Esophagus squamous epithelium (tissue), 5 donors: Measurements from ENCODE around the gene GZMB. TPM values are rescaled to one million over a fixed set of nuclear protein-coding genes. Genes with fewer than 3 reads are reported as not detected.
"Not testable (repeated sequence)": the region's sequence is repeated elsewhere in the genome, so short reads cannot be mapped to it uniquely, and the experiment has no call there.

Experiments
- DNase-seq: peaks from one replicate; lab custom pipeline; 2025; lab: John Stamatoyannopoulos, UW
- H3K27ac ChIP-seq, 4 donors: fragments of 200-600 bp; sonication (generic); one replicate each; pipeline ENCODE4 v1.5.1; 2016 to 2019; ENCODE audit warnings: mild to moderate bottlenecking in 1 of 4
- H3K27me3 ChIP-seq, 4 donors: fragments of 200-600 bp; sonication (generic); 1 replicate in 3 of 4; 2 replicates in 1 of 4; pipeline versions ENCODE4 v1.5.1 to v1.6.0; 2017 to 2021; ENCODE audit warnings: antibody characterized with exemption in 1 of 4
- H3K36me3 ChIP-seq, 3 donors: fragments of 200-600 bp; sonication (generic); one replicate each; pipeline ENCODE4 v1.5.1; 2016 to 2019
- H3K4me1 ChIP-seq, 3 donors: fragments of 200-600 bp; sonication (generic); one replicate each; pipeline ENCODE4 v1.5.1; 2017 to 2019
- H3K4me3 ChIP-seq, 4 donors: fragments of 200-600 bp; sonication (generic); 1 replicate in 3 of 4; 2 replicates in 1 of 4; pipeline ENCODE4 v1.5.1; 2016 to 2019; ENCODE audit warnings: mild to moderate bottlenecking in 2 of 4, moderate library complexity in 1 of 4
- H3K9me3 ChIP-seq, 3 donors: fragments of 200-600 bp; sonication (generic); one replicate each; pipeline ENCODE4 v1.5.1; 2016 to 2019
- POLR2A ChIP-seq, 4 donors: fragments of 450-650 bp; IDR thresholded peaks; one replicate each; pipeline ENCODE4 v1.6.1; 2017; ENCODE audit warnings: antibody characterized with exemption in 4 of 4, mild to moderate bottlenecking in 4 of 4, moderate library complexity in 3 of 4
- WGBS, 2 donors: methylation state at CpG; one replicate each; pipeline ENCODE4 v1.1.5; 2018; 5-methylcytosine and 5-hydroxymethylcytosine counted together
- intact Hi-C: fragments of 100-400 bp; cut with DNase I; formaldehyde crosslinking; loops from one replicate; pipeline ENCODE4 v1.15.0; 2022
- total RNA-seq, 4 donors: library from RNA; depleted of rRNA; stranded (reverse); fragments of >200 nt; gene quantifications; one replicate each; pipeline ENCODE4 v1.1.0, GENCODE V29; 2016
- TF ChIP-seq, protein P1 (sequence below), 6 experiments: fragments of 450-650 bp in 4 of 6; fragments of 200-600 bp in 2 of 6; sonication (generic) in 2 of 6; IDR thresholded peaks; one replicate each; pipeline ENCODE4 v1.5.1; 2016 to 2019; ENCODE audit warnings: antibody characterized with exemption in 6 of 6, mild to moderate bottlenecking in 4 of 6, moderate library complexity in 4 of 6
- donor health status: DM: yes; HTN: yes; CAD: no.

The GZMB gene
- total RNA-seq, 4 donors from 2014 or later = 0.99 to 8.5 (median 6.1) TPM

DNA sequence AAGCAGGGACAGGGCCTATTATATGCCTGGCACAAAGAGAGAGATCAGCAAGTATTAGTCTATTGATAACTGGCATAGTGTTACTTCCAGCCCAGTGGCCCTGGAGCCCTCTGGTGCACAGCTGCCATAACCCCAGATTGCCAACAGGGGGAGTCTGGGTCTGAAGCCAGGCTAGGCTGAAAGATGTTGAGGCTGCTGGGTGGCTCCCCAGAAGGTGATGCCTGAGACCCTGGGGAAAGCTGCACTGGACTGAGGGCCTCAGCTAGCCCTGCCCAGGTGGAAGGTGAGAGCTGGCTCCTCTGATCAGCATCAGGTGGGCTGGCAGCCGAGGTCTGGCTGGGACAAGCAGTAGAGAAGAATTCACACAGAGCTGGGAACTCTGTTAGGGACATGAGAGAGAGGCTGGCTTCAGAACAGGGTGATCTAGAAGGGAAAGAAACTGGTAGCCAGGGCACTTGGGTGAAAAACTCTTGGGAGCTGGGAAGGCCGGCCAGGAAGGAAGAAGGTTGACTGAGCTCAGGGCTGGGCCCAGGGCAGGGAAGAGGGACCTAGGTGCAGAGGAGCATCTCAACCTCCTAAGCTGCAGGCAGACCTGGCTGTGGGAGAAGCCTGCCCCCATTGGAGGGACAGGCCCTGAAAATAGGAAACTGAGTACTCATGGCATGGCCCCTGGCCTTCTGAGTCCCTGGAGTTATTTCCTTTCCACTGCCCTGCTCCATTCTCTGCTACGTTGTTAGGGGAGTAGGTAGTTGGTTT is 28.4 kb downstream of the GZMB start:
- H3K27me3 ChIP-seq = no peaks in the 10 kb centered on the region
- H3K4me1 ChIP-seq = no peaks in the 10 kb centered on the region
- TF ChIP-seq, protein P1, sequence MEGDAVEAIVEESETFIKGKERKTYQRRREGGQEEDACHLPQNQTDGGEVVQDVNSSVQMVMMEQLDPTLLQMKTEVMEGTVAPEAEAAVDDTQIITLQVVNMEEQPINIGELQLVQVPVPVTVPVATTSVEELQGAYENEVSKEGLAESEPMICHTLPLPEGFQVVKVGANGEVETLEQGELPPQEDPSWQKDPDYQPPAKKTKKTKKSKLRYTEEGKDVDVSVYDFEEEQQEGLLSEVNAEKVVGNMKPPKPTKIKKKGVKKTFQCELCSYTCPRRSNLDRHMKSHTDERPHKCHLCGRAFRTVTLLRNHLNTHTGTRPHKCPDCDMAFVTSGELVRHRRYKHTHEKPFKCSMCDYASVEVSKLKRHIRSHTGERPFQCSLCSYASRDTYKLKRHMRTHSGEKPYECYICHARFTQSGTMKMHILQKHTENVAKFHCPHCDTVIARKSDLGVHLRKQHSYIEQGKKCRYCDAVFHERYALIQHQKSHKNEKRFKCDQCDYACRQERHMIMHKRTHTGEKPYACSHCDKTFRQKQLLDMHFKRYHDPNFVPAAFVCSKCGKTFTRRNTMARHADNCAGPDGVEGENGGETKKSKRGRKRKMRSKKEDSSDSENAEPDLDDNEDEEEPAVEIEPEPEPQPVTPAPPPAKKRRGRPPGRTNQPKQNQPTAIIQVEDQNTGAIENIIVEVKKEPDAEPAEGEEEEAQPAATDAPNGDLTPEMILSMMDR (IDR thresholded peaks at IDR 0.05) = peak; percentile 59 to 76 (median 68)
- TF ChIP-seq POLR2A (IDR thresholded peaks at IDR 0.05) = no peak
- no peaks in the 10 kb centered on the region for H3K36me3 ChIP-seq
- H3K27ac ChIP-seq = no peak overlapping the region
- no peaks in the 10 kb centered on the region for H3K9me3 ChIP-seq
- intact Hi-C loops = loop anchor here (10.0 kb wide), 1 partner anchor 69 kb away; no protein-coding TSS in a partner anchor
- no peak for DNase-seq
- 69 to 78% methylated on average over 2 to 3 of the region's 3 CpGs for WGBS, 2 donors
- no peak overlapping the region for H3K4me3 ChIP-seq

DNA sequence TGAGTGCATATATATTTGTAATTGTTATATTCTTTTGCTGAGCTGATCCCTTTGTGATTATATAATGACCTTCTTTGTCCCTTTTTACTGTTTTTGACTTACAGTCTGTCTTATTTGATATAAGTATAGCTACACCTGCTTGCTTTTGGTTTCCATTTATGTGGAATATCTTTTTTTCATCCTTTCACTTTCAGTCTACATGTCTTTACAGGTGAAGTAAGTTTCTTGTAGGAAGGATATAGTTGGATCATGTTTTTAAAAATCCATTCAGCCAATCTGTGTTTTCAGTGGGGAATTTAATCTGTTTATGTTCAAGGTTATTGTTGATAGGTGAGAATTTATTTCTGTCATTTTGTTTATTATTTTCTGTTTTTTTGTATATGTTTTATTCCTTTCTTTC is 36.6 kb downstream of the GZMB start:
- Histone ChIP-seq H3K27me3 (no peaks in the 10 kb centered on the region), H3K36me3 (no peaks in the 10 kb centered on the region), H3K9me3 (peaks cover 0 to 22% (median 0%) of the 10 kb centered on the region in 3 donors), H3K4me1 (peaks cover 0 to 7% (median 0%) of the 10 kb centered on the region in 3 donors), H3K4me3 (no peak overlapping the region), H3K27ac (no peak overlapping the region)
- DNase-seq = no peak
- intact Hi-C loops = no loop called here
- TF ChIP-seq POLR2A (IDR thresholded peaks at IDR 0.05) = no peak
- TF ChIP-seq, protein P1 (IDR thresholded peaks at IDR 0.05) = no peak

DNA sequence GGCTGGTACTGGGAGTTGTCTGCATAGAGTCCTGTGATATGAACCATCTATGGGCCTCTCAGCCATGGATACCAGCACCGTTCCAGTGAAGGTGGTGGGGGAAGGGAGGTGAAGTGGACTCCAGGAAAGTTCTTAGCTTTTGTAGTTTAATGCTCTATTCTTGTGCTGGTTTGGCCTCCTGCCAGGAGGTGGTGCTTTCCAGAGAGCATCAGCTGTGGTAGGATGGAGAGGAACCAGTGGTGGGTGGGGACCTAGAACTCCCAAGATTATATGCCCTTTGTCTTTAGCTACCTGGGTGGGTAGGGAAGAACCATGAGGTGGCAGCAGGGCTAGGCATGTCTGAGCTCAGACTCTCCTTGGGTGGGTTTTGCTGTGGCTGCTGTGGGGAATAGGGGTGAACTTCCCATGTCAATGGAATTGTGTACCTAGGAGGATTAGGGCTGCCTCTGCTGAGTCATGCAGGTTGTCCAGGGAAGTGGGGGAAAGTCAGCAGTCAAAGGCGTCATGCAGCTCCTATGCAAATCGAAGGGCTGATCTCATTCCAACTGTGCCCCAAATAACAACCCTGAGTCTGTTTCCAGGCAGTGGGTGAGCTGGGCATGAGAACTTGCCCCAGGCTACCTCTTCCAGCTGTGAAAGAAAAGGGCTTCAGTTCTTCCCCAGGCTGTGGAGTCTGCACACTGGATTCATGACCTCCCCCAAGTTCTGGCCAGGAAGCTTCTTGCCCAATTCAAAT is 38.7 kb downstream of the GZMB start:
- Histone ChIP-seq H3K9me3 (peaks cover 0 to 22% (median 0%) of the 10 kb centered on the region in 3 donors), H3K36me3 (no peaks in the 10 kb centered on the region), H3K4me1 (peaks cover 0 to 7% (median 0%) of the 10 kb centered on the region in 3 donors), H3K4me3 (peak overlapping the region in 1 of 4 donors; percentile 12), H3K27ac (peak overlapping the region in 1 of 4 donors; percentile 34), H3K27me3 (no peaks in the 10 kb centered on the region)
- TF ChIP-seq, protein P1 (IDR thresholded peaks at IDR 0.05) = no peak
- TF ChIP-seq POLR2A (IDR thresholded peaks at IDR 0.05) = no peak
- no peak for DNase-seq
- 33 to 37% methylated on average over 3 of the region's 3 CpGs for WGBS, 2 donors
- intact Hi-C loops = no loop called here

DNA sequence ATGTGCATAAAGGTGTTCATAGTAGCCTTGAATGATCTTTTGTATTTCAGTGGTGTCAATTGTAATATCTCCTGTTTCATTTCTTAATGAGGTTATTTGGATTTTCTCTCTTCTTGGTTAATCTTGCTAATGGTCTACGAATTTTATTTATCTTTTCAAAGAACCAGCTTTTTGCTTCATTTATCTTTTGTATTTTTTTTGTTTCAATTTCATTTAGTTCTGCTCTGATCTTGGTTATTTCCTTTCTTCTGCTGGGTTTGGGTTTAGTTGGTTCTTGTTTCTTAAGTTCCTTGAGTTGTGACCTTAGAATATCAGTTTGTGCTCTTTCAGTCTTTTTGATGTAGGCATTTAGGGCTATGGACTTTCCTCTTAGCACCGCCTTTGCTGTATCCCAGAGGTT is 43.0 kb downstream of the GZMB start:
- 71 to 72% methylated on average over 2 of the region's 2 CpGs for WGBS, 2 donors
- intact Hi-C loops = not testable (repeated sequence)

DNA sequence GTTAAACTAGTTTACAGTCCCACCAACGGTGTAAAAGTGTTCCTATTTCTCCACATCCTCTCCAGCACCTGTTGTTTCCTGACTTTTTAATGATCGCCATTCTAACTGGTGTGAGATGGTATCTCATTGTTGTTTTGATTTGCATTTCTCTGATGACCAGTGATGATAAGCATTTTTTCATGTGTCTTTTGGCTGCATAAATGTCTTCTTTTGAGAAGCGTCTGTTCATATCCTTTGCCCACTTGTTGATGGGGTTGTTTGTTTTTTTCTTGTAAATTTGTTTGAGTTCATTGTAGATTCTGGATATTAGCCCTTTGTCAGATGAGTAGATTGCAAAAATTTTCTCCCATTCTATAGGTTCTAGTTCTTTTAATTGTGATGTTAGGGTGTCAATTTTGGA is 49.6 kb downstream of the GZMB start:
- H3K4me3 ChIP-seq, H3K27me3 ChIP-seq: not testable (repeated sequence)
- 83 to 93% methylated on average over 3 of the region's 3 CpGs for WGBS, 2 donors

More for the DNA sequence above, 43.0 kb downstream of the GZMB start:
- DNase-seq, H3K4me3 ChIP-seq, H3K4me1 ChIP-seq, H3K27me3 ChIP-seq, H3K27ac ChIP-seq, H3K36me3 ChIP-seq: not testable (repeated sequence)
- H3K9me3 ChIP-seq = peaks cover 0 to 16% (median 3%) of the 10 kb centered on the region in 3 donors

More for the DNA sequence above, 49.6 kb downstream of the GZMB start:
- intact Hi-C loops, H3K27ac ChIP-seq, DNase-seq, H3K4me1 ChIP-seq, H3K36me3 ChIP-seq: not testable (repeated sequence)
- H3K9me3 ChIP-seq = peaks cover 0 to 15% (median 3%) of the 10 kb centered on the region in 3 donors

Other genes with a start within 250 kb of the GZMB start
- 10 to 100 TPM in 3 of 4 donors, 1 to 10 TPM in 1; 4.7 to 14.7 (median 11.8) TPM for gene NYNRIN, start 235.2 kb downstream of the GZMB start, total RNA-seq
- gene CBLN3, start 204.5 kb downstream of the GZMB start, total RNA-seq = under 1 TPM in 3 of 4 donors, not detected in 1; 0.13 to 0.95 (median 0.85) TPM
- 10 to 100 TPM; 35.6 to 68.9 (median 42.9) TPM for gene KHNYN, start 204.2 kb downstream of the GZMB start, total RNA-seq
- 10 to 100 TPM; 16.1 to 36.0 (median 20.4) TPM for gene SDR39U1, start 191.4 kb downstream of the GZMB start, total RNA-seq
- gene CMA1, start 125.9 kb downstream of the GZMB start, total RNA-seq = 1 to 10 TPM in 1 of 4 donors, under 1 TPM in 1, not detected in 2; 0.53 to 2.7 TPM
- 10 to 100 TPM in 1 of 4 donors, 1 to 10 TPM in 1, not detected in 2; 1.1 to 24.4 TPM for gene CTSG, start 57.9 kb downstream of the GZMB start, total RNA-seq
- gene GZMH, start 24.5 kb downstream of the GZMB start, total RNA-seq = 1 to 10 TPM in 2 of 4 donors, under 1 TPM in 1, not detected in 1; 0.53 to 5.1 (median 1.9) TPM